Panc1 (cell line): ENCODE data around the gene EIPR1. TPM values are rescaled to one million over a fixed set of nuclear protein-coding genes. Genes with fewer than 3 reads are reported as not detected.

Source experiments
- ATAC-seq: fragments of 200-7000 bp; cut with Tn5 transposase; 2 replicates; pipeline ENCODE4 v1.9.1; 2020; ENCODE audit warnings: mild to moderate bottlenecking, moderate library complexity
- BruUV-seq: library from RNA; stranded (reverse); fragments of 400-500 nt; replicated peaks from 2 replicates; lab custom pipeline; 2021; lab: Mats Ljungman, UMichigan
- CTCF ChIA-PET: fragments of 300-600 bp; sonication (Branson Sonifier 250); formaldehyde crosslinking; loops from one replicate; lab custom pipeline; 2022; ENCODE audit warnings: antibody characterized with exemption; lab: Charles Lee
- POLR2A ChIA-PET: fragments of 300-600 bp; sonication (Branson Sonifier 250); formaldehyde crosslinking; loops from one replicate; lab custom pipeline; 2022; ENCODE audit warnings: antibody characterized with exemption; lab: Charles Lee
- DNase-seq: peaks from one replicate; pipeline ENCODE4 v3.0.0-alpha.2; 2010; ENCODE audit warnings: low read depth, low spot score
- H3K27ac ChIP-seq: 2 replicates; pipeline ENCODE4 v1.5.1; 2011; ENCODE audit warnings: mild to moderate bottlenecking, low read length, inconsistent platforms
- H3K27me3 ChIP-seq: fragments of 200-500 bp; sonication (Bioruptor generic); 2 replicates; pipeline ENCODE4 v1.6.0; 2014; ENCODE audit warnings: low read length, inconsistent platforms; ENCODE audit not compliant: control insufficient read depth, insufficient read depth
- H3K36me3 ChIP-seq: fragments of 200-500 bp; sonication (Bioruptor generic); 2 replicates; pipeline ENCODE4 v1.5.1; 2014; ENCODE audit warnings: inconsistent platforms, mild to moderate bottlenecking, low read length, moderate library complexity; ENCODE audit not compliant: control insufficient read depth, insufficient read depth
- H3K4me1 ChIP-seq: 2 replicates; pipeline ENCODE4 v1.5.1; 2011; ENCODE audit warnings: inconsistent platforms, mild to moderate bottlenecking, low read length, moderate library complexity; ENCODE audit not compliant: control insufficient read depth, insufficient read depth
- H3K4me3 ChIP-seq, 2 experiments: 2 replicates each; pipeline ENCODE4 v1.5.1; 2011 to 2012; ENCODE audit warnings: low read depth in 2 of 2, low read length in 2 of 2, mild to moderate bottlenecking in 2 of 2, inconsistent platforms in 1 of 2, moderate library complexity in 1 of 2
- H3K9me3 ChIP-seq: fragments of 200-500 bp; sonication (Bioruptor generic); 2 replicates; pipeline ENCODE4 v1.5.1; 2014; ENCODE audit warnings: low read depth, mild to moderate bottlenecking, inconsistent platforms, low read length, moderate library complexity; ENCODE audit not compliant: control insufficient read depth, insufficient read depth
- CTCF ChIP-seq: fragments of 450-650 bp; IDR thresholded peaks from 2 replicates; pipeline ENCODE4 v1.5.1; 2017; ENCODE audit warnings: mild to moderate bottlenecking
- POLR2AphosphoS5 ChIP-seq: IDR thresholded peaks from 2 replicates; pipeline ENCODE4 v1.6.1; 2012; ENCODE audit warnings: mild to moderate bottlenecking, low read depth, low read length, moderate library complexity
- REST ChIP-seq, 2 experiments: IDR thresholded peaks; 2 replicates each; pipeline ENCODE4 v1.6.1; 2011 to 2012; ENCODE audit warnings: low read depth in 2 of 2, control low read depth in 1 of 2, low read length in 1 of 2, mild to moderate bottlenecking in 1 of 2, moderate library complexity in 1 of 2; ENCODE audit not compliant: insufficient read depth in 1 of 2
- SIN3A ChIP-seq: IDR thresholded peaks from 2 replicates; pipeline ENCODE4 v1.6.1; 2012; ENCODE audit warnings: low read depth, mild to moderate bottlenecking, low read length, moderate library complexity, borderline replicate concordance; ENCODE audit not compliant: insufficient read depth
- TCF7L2 ChIP-seq: IDR thresholded peaks from 2 replicates; pipeline ENCODE4 v1.6.1; 2011; ENCODE audit warnings: mild to moderate bottlenecking, low read depth, low read length, inconsistent platforms
- in situ Hi-C: cut with HindIII; loops from 2 replicates; pipeline ENCODE4 v1.10.0; 2016; ENCODE audit warnings: low sequenced_read_pairs, low pct_unique_long_range_greater_than_20kb
- intact Hi-C: fragments of 100-400 bp; cut with micrococcal nuclease; formaldehyde crosslinking; loops from one replicate; pipeline ENCODE4 v1.10.0; 2022; ENCODE audit not compliant: unreplicated experiment
- total RNA-seq: library from RNA; stranded (reverse); gene quantifications from one replicate; pipeline ENCODE4 v1.2.1, GENCODE V29; 2021; ENCODE audit not compliant: unreplicated experiment

EIPR1 gene
- total RNA-seq, 1 experiment from 2014 or later = 26.7 TPM

- Histone ChIP-seq H3K4me3 (no peak overlapping the region), H3K36me3 (peaks cover 2% of the 10 kb centered on the region; the same call in 1 of the 2 replicates), H3K4me1 (no peaks in the 10 kb centered on the region), H3K27me3 (no peaks in the 10 kb centered on the region), H3K27ac (no peak overlapping the region), H3K9me3 (no peaks in the 10 kb centered on the region)
- POLR2A ChIA-PET = no interaction called here
- BruUV-seq = no TSS peak
- CTCF ChIA-PET = no interaction called here
- in situ Hi-C loops = no loop called here
- TF ChIP-seq REST (IDR thresholded peaks at IDR 0.05; ENCODE audit: insufficient read depth in 1 of 2, low read depth in 2 of 2, low read length in 1 of 2) (no peak), TCF7L2 (no peak), POLR2AphosphoS5 (no peak), SIN3A (no peak), CTCF (no peak)
- intact Hi-C loops = no loop called here
- ATAC-seq = no peak
- DNase-seq = no peak
Observed at GRCh38 chr2:3389193-3389592, 11.6 kb upstream of the EIPR1 start.

GRCh38 chr2:3388412-3388738, 10.8 kb upstream of the EIPR1 start:
- Histone ChIP-seq H3K4me1 (no peaks in the 10 kb centered on the region), H3K27me3 (no peaks in the 10 kb centered on the region), H3K9me3 (no peaks in the 10 kb centered on the region), H3K36me3 (peaks cover 2% of the 10 kb centered on the region; the same call in 1 of the 2 replicates), H3K4me3 (no peak overlapping the region), H3K27ac (no peak overlapping the region)
- POLR2A ChIA-PET = interaction anchor here (0.6 kb wide), 1 partner anchor 14 kb away, joined by 4 read pairs; no protein-coding TSS in a partner anchor
- in situ Hi-C loops (no loop called here), intact Hi-C loops (no loop called here)
- CTCF ChIA-PET = no interaction called here
- TF ChIP-seq POLR2AphosphoS5 = no peak
- no peak for TF ChIP-seq TCF7L2
- TF ChIP-seq REST (IDR thresholded peaks at IDR 0.05; ENCODE audit: insufficient read depth in 1 of 2, low read depth in 2 of 2, low read length in 1 of 2) = no peak
- TF ChIP-seq SIN3A = no peak
- TF ChIP-seq CTCF = no peak
- BruUV-seq = no TSS peak
- ATAC-seq (no peak), DNase-seq (no peak)
